Astrocyte (in vitro differentiated cells and primary cell): ENCODE data around the gene AARSD1. TPM values are rescaled to one million over a fixed set of nuclear protein-coding genes. Genes with fewer than 3 reads are reported as not detected.

Experiments
- DNase-seq: peaks from one replicate; pipeline ENCODE4 v3.0.0-alpha.2; 2010; ENCODE audit warnings: low read depth
- FAIRE-seq: peaks from 2 replicates; lab custom pipeline; 2011; peaks lifted over from hg19 to GRCh38; lab: Jason Lieb, UNC
- H2AFZ ChIP-seq: 2 replicates; pipeline ENCODE4 v1.6.0; 2012; ENCODE audit warnings: low read depth, low read length, inconsistent platforms
- H3K27ac ChIP-seq: 2 replicates; pipeline ENCODE4 v1.5.1; 2011; ENCODE audit warnings: low read depth, low read length, inconsistent platforms
- H3K27me3 ChIP-seq: 2 replicates; pipeline ENCODE4 v1.6.0; 2011; ENCODE audit warnings: low read length, inconsistent platforms; ENCODE audit not compliant: insufficient read depth
- H3K36me3 ChIP-seq: 2 replicates; pipeline ENCODE4 v1.5.1; 2011; ENCODE audit warnings: low read length, inconsistent platforms; ENCODE audit not compliant: insufficient read depth
- H3K4me1 ChIP-seq: 2 replicates; pipeline ENCODE4 v1.5.1; 2011; ENCODE audit warnings: low read length, inconsistent platforms; ENCODE audit not compliant: insufficient read depth
- H3K4me2 ChIP-seq: 2 replicates; pipeline ENCODE4 v1.6.0; 2012; ENCODE audit warnings: low read length, inconsistent platforms
- H3K4me3 ChIP-seq: 2 replicates; pipeline ENCODE4 v1.5.1; 2011; ENCODE audit warnings: low read depth, mild to moderate bottlenecking, low read length, inconsistent platforms; ENCODE audit not compliant: insufficient read depth
- H3K79me2 ChIP-seq: 2 replicates; pipeline ENCODE4 v1.6.0; 2012; ENCODE audit warnings: mild to moderate bottlenecking, low read length, inconsistent platforms; ENCODE audit not compliant: insufficient read depth
- H3K9ac ChIP-seq: 2 replicates; pipeline ENCODE4 v1.6.0; 2012; ENCODE audit warnings: mild to moderate bottlenecking, low read length, inconsistent platforms
- H3K9me3 ChIP-seq: 2 replicates; pipeline ENCODE4 v1.5.1; 2012; ENCODE audit warnings: low read depth, mild to moderate bottlenecking, low read length, inconsistent platforms; ENCODE audit not compliant: insufficient read depth
- H4K20me1 ChIP-seq: 2 replicates; pipeline ENCODE4 v1.6.0; 2012; ENCODE audit warnings: low read length, inconsistent platforms; ENCODE audit not compliant: insufficient read depth
- H3K27ac Mint-ChIP-seq: one replicate; pipeline ENCODE4 v1.8.0; 2021; ENCODE audit warnings: mild to moderate bottlenecking, mixed read lengths; ENCODE audit not compliant: unreplicated experiment
- H3K27me3 Mint-ChIP-seq: one replicate; pipeline ENCODE4 v1.8.0; 2021; ENCODE audit warnings: low read depth, mixed read lengths; ENCODE audit not compliant: unreplicated experiment
- H3K36me3 Mint-ChIP-seq: one replicate; pipeline ENCODE4 v1.8.0; 2021; ENCODE audit warnings: low read depth, mixed read lengths; ENCODE audit not compliant: unreplicated experiment
- H3K4me1 Mint-ChIP-seq: one replicate; pipeline ENCODE4 v1.8.0; 2021; ENCODE audit warnings: low read depth, mixed read lengths; ENCODE audit not compliant: unreplicated experiment
- H3K4me3 Mint-ChIP-seq: one replicate; pipeline ENCODE4 v1.8.0; 2021; ENCODE audit warnings: mild to moderate bottlenecking, moderate library complexity, mixed read lengths; ENCODE audit not compliant: unreplicated experiment
- H3K9me3 Mint-ChIP-seq: one replicate; pipeline ENCODE4 v1.8.0; 2021; ENCODE audit warnings: mild to moderate bottlenecking, mixed read lengths; ENCODE audit not compliant: unreplicated experiment
- EZH2 ChIP-seq: IDR thresholded peaks from 2 replicates; pipeline ENCODE4 v1.6.1; 2012; ENCODE audit warnings: mild to moderate bottlenecking, low read length, inconsistent platforms; ENCODE audit not compliant: insufficient read depth
- total RNA-seq: library from RNA; stranded (reverse); gene quantifications from 2 replicates; pipeline ENCODE4 v1.2.1, GENCODE V29; 2021
- TF ChIP-seq, protein P1 (sequence below): IDR thresholded peaks from 2 replicates; pipeline ENCODE4 v1.5.1; 2011; ENCODE audit warnings: low read depth, mild to moderate bottlenecking, inconsistent platforms, low read length, moderate library complexity; ENCODE audit not compliant: insufficient read depth

Gene AARSD1
- total RNA-seq, 1 donor from 2014 or later: 42.8 TPM

DNA sequence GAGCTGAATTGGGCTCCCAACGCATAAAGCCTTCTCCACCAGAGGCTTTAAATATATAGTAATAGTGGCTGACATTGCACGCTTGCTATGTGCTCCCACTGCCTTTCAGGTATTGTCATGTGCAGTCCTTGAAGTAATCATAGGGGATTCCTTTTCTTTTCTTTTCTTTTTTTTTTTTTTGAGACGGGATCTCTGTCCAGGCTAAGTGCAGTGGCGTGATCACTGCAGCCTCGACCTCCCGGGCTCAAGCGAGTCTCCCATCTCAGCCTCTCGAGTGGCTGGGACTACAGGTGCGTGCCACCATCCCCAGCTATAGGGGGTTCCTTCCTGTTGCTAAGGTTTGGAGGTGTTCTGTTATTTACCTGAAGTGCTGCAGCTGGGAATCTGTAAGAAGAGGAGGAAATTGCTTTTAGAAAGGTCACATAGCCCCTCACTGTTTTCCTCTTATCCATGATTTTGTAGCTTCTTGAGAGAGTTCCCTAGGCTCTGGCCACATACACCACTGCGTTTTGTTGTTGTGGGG lies 34.8 kb upstream of the AARSD1 start:
- Histone ChIP-seq H2AFZ (no peak overlapping the region), H4K20me1 (peaks cover 54% of the 10 kb centered on the region), H3K27ac (peak overlapping the region; percentile 93), H3K9me3 (no peaks in the 10 kb centered on the region), H3K79me2 (peaks cover 40% of the 10 kb centered on the region), H3K27me3 (no peaks in the 10 kb centered on the region), H3K4me2 (peak overlapping the region; percentile 96), H3K4me1 (peaks cover 38% of the 10 kb centered on the region), H3K36me3 (peaks cover 31% of the 10 kb centered on the region), H3K4me3 (peak overlapping the region; percentile 98), H3K9ac (peak overlapping the region; percentile 96)
- DNase-seq (no peak), FAIRE-seq (no peak)
- no peaks in the 10 kb centered on the region for H3K9me3 Mint-ChIP-seq
- peak overlapping the region; percentile 99 for H3K4me3 Mint-ChIP-seq
- peaks cover 31% of the 10 kb centered on the region for H3K4me1 Mint-ChIP-seq
- H3K27ac Mint-ChIP-seq: peak overlapping the region; percentile 99
- peaks cover 41% of the 10 kb centered on the region for H3K36me3 Mint-ChIP-seq
- TF ChIP-seq EZH2: no peak
- TF ChIP-seq, protein P1, sequence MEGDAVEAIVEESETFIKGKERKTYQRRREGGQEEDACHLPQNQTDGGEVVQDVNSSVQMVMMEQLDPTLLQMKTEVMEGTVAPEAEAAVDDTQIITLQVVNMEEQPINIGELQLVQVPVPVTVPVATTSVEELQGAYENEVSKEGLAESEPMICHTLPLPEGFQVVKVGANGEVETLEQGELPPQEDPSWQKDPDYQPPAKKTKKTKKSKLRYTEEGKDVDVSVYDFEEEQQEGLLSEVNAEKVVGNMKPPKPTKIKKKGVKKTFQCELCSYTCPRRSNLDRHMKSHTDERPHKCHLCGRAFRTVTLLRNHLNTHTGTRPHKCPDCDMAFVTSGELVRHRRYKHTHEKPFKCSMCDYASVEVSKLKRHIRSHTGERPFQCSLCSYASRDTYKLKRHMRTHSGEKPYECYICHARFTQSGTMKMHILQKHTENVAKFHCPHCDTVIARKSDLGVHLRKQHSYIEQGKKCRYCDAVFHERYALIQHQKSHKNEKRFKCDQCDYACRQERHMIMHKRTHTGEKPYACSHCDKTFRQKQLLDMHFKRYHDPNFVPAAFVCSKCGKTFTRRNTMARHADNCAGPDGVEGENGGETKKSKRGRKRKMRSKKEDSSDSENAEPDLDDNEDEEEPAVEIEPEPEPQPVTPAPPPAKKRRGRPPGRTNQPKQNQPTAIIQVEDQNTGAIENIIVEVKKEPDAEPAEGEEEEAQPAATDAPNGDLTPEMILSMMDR: no peak
- H3K27me3 Mint-ChIP-seq: no peaks in the 10 kb centered on the region

DNA sequence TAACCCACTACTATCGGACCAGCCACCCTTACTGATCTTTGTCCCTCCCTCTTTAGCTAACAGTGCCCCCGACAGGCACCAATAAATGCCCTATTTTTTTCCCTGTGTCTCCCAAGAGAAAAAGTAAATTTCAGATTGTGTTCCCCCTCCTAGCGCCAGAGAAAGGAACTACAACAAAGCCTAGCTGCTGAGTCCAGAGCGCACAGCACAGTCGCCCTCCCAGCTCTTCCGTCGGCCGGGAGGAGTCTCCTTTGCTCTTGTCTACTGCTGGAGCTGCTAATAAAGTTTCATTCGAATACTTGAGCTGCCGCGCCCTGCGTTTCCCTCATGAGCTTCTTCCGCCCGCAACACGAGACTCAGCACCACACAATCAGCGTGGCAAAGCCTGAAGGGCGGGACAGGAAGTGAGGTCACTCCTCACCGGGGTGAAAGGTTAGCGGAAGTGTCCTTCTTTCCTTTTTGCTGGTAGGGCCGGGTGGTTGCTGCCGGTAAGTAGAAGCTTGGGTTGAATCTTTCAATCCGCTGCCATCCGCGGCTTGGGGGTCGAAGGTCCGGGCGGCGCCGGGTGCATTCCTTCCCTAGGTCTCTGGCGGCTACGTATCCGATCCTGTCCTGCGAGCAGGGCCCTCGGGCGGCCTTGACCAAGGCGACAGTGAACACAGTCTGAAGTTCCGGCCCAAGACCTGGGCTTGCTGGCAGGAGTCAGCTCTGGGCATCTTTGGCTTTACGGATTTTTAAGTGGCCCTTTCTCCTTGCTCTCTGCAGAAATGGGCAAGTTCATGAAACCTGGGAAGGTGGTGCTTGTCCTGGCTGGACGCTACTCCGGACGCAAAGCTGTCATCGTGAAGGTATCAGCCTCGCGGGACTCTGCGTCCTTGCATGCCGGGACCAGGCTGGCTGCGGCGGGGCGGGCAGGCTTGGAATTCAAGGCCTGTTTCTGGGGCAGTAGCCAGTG lies 34.0 kb upstream of the AARSD1 start, which contains the start of gene RPL27:
Gene RPL27, plus strand, starts transcription at position 436 of the 955 bp plus-strand sequence. Its CDS starts 332 bp downstream, at position 768.
- peaks cover 31% of the 10 kb centered on the region for H3K4me1 ChIP-seq
- peaks cover 27% of the 10 kb centered on the region for H3K4me1 Mint-ChIP-seq
- H3K79me2 ChIP-seq: peaks cover 37% of the 10 kb centered on the region
- no peaks in the 10 kb centered on the region for H3K27me3 ChIP-seq
- TF ChIP-seq EZH2: no peak
- TF ChIP-seq, protein P1: peak; percentile 83
- FAIRE-seq (peak; percentile 69), DNase-seq (peak; percentile 100)
- H3K4me2 ChIP-seq: peak within 1 kb of the TSS; percentile 96
- no peaks in the 10 kb centered on the region for H3K9me3 ChIP-seq
- H4K20me1 ChIP-seq: peaks cover 46% of the 10 kb centered on the region
- peaks cover 26% of the 10 kb centered on the region for H3K36me3 ChIP-seq
- peak within 1 kb of the TSS; percentile 98 for H3K4me3 ChIP-seq
- H3K4me3 Mint-ChIP-seq: peak within 1 kb of the TSS; percentile 99
- peak within 1 kb of the TSS; percentile 93 for H3K27ac ChIP-seq
- H3K27ac Mint-ChIP-seq: peak within 1 kb of the TSS; percentile 99
- H3K36me3 Mint-ChIP-seq: peaks cover 34% of the 10 kb centered on the region
- H3K9ac ChIP-seq: peak within 1 kb of the TSS; percentile 96
- no peaks in the 10 kb centered on the region for H3K27me3 Mint-ChIP-seq
- no peaks in the 10 kb centered on the region for H3K9me3 Mint-ChIP-seq
- H2AFZ ChIP-seq: peak within 1 kb of the TSS; percentile 69
